AG20443 (cell line): ENCODE measurements around the gene PARP15.
"Not testable (repeated sequence)": the region's sequence is repeated elsewhere in the genome, so short reads cannot be mapped to it uniquely, and the experiment has no call there.

Source experiments
- DNase-seq: peaks from one replicate; pipeline ENCODE4 v3.0.0; 2012; ENCODE audit warnings: low spot score, mixed read lengths

The PARP15 gene

DNA sequence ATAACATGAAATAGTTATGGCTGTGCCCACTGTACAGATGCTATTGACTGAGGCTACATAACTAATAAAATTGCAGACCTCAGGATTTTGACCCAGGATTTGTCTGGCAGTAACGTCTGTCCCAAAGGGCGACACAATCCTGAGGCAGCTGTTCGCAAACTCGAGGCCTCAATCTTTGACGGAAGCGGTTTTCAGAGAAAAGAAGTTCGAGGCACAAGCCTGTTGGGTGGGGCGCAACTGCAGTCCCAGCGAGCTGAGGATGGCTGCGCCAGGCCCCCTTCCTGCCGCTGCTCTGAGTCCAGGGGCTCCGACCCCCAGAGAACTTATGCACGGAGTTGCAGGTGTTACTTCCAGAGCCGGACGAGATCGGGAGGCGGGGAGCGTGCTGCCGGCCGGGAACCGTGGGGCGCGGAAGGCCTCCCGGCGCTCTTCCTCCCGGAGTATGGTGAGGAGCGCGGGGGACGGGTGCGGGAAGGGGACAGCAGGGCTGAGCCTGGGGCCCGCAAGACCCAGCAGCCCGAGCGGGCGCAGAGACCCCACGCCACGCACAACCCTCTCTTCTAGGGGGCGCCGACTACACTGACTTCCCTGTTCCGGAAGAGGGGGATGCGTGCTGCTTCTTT lies at the start of gene PARP15:
Gene PARP15 (plus strand): TSS at position 242 of the 623 bp plus-strand sequence. CDS start 18 bp downstream, at position 260.
- peak; percentile 46 for DNase-seq

- no peak for DNase-seq
Observed at GRCh38 chr3:122530164-122530563, 47.3 kb upstream of the PARP15 start.

DNA sequence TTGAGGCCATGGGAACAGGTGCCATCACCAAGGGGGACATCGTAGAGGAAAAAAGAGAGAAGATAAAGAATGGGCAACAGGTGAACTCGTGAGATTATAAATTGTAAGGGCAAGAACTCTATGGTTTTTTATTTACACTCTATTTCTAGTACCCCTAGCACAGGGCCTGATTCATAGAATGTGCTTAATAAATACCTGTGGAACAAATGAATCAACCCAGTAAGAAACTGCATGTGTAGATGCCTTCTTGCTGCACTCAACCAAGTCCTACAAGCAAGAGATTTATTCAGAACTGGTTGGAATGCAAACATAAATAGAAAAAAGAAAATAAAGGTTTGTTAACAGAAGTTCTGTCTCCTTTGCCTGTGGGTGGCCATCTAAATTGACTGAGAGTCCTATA lies 44.0 kb upstream of the PARP15 start:
- DNase-seq, result no peak

- DNase-seq, result peak; percentile 83
Observed at GRCh38 chr3:122533931-122534334, 43.5 kb upstream of the PARP15 start.

DNA sequence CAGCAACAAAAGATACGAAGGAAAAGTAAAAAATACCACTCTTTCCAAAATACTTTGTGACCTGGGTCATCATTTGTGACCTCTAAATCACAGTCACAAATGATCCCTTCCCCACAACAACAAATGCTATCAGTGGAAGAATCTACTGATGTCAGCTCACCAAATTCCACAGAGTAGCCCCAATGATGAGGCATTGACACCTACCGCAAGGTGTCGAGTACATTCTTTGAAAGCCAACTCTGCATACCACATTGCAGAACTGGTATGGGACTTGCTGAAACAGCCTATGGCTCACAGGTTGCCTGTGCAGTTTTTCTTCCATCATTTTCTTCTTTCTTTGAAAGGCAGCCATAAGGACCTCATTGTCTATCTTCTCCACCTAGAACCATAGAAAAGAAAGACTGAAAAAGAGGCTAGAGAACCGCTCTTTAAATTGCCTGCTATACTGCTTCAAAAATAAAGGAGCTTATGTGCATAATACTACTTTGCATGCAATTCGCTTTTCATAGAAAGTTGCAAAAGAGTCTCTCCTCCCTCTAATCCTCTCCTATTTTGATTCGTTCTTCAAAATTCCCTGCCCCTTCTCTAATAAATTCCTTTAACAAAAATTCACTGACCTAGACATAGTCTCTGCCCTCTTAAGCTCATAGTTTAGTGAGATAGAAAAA lies 41.4 kb upstream of the PARP15 start:
- DNase-seq, result no peak

GRCh38 chr3:122536632-122537001 lies 40.8 kb upstream of the PARP15 start:
- no peak for DNase-seq

- DNase-seq, result no peak
Observed at GRCh38 chr3:122538956-122539490, 38.4 kb upstream of the PARP15 start.

DNA sequence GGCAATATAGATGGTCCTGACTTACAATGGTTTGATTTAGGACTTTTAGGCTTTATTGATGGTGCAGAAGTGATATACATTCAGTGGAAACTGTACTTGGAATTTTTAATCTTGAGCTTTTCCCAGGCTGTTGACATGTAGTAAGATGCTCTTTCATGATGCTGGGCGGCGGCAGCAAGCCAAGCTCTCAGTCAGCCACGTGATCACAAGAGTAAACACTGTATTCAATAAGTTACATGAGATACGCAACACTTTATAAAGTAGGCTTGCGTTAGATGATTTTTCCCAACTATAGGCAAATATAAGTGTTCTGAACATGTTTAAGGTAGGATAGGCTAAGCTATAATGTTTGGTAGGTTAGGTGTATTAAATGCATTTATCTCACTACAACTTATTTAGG lies 31.3 kb upstream of the PARP15 start:
- no peak for DNase-seq

DNA sequence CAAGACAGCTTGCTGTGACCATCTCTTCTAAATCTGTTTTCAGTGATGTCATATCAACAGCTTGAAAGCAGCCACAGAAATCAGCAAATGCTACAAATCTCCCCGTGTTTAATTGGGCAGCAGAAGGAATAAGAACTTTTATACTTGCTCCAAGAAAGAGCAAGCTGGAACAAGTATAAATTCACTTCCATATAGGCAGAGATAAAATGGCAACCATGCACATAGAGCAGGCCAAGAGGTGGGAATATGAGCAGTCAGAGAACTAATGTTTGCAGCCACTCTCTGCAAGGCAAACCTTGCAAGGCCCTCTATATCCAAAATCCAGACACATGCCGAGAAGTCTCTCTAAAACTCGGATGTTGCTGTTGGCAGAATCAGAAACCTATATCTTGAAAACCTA lies 29.4 kb upstream of the PARP15 start:
- no peak for DNase-seq

DNA sequence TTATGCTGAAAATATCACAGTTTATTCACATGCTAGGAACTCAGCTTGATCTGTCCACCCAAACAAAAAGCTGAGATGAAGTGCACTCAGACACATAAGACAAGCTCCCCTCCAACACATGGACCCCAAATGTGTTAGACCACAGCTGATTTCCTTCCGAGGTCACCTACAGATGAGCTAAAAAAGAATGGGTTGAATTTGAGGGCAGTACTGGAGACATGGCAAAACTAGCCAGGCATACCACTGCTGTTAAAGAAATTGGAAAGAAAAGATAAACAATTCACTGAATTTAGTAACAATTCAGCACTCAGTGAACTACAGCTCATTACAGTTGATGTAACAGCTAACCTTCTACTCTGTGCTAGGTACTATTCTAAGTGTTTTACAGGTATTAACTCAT lies 28.8 kb upstream of the PARP15 start:
- DNase-seq, result no peak

- no peak for DNase-seq
Observed at GRCh38 chr3:122553171-122553570, 24.3 kb upstream of the PARP15 start.

DNA sequence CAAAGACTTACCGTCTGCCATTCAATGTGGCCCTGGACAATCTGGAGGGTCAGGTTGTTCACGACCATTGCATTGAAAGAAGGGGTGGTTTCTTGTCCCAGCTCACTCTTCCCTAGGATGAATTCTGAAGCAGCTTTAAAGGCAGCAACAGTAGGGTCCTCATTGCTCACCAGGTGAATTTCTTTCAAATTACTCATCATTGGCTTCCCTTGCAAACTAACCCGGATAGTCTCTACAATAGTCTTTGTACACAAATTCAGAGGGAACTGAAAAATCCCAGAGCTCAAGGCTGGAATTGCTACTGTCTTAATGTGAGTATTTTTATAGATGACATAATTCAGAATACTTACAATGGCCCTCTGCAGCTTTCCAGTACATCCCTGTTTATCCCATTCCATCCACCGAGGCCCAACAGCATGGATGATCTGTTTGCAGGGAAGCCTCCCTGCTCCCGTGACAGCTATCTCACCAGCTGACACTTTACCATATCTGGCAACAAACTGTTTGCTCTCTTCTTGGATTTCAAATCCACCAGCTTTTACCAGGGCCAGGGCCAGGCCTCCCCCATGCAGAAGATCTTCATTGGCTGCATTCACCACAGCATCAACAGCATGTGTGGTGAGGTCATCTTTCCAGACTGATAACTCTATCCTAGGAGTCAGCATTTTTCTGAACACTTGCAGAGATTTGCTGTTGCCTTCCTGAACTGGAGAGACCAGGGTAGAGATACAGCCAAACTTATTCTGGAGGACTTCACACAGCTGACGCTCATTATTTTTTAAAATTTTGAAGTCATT lies 22.0 kb upstream of the PARP15 start:
- DNase-seq, result peak; percentile 41

DNA sequence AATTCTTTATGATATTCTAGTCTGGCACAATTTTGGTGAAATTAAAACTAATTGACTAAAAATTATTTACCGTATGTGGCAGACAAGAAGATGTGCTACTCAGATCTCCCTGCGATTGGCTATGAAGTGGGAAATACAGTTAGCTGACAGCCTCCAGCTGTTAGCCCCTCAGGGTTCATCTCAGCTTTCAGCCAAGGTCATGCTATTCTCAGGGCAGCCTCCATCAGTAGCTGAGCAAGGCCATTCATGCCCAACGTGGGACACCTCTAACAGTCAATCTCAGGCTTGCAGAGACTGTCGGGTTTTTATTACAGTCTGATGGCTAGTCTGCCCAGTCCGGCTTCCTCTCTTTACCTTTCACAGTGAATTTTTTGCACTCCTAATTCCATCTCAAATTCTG lies 20.1 kb upstream of the PARP15 start:
- DNase-seq, result no peak

GRCh38 chr3:122558605-122559004 lies 18.8 kb upstream of the PARP15 start:
- DNase-seq, result no peak

GRCh38 chr3:122559906-122560305 lies 17.5 kb upstream of the PARP15 start:
- no peak for DNase-seq

DNA sequence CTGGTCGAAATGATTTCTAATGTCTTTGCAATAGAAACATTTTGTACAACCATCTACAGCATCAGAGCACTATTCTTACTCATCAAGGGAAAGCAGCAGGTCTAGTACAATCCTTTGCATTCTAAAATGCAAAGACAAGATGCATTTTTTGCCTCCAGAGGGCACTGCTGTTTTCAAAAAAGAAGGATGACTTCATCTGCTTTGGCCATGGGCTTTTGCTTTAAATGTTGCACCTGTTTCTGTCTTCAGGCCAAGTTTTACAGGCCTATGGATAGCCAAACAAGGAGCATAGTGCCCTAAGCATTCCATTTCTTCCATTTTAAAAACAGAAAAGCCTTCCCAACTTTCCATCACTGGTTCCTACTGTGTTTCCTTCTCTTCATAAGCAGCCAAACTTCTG lies 16.8 kb upstream of the PARP15 start:
- DNase-seq, result peak; percentile 62

GRCh38 chr3:122562923-122563716 lies 14.3 kb upstream of the PARP15 start:
- no peak for DNase-seq

DNA sequence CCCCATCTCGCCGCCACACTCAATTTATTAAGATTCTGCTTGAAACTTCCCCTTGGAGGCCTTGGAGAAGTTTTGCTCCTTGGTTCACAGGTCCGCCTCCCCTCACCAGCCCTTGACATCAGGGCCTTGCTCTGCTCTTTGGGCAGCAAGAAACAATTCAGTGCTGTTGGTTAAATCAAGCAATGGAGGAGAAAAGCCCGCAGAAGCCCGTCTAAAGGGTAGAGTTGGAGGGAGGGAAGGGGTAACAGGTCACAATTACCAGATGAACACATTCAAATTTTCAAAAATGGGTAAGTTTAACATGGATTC lies 13.8 kb upstream of the PARP15 start:
- peak; percentile 28 for DNase-seq

DNA sequence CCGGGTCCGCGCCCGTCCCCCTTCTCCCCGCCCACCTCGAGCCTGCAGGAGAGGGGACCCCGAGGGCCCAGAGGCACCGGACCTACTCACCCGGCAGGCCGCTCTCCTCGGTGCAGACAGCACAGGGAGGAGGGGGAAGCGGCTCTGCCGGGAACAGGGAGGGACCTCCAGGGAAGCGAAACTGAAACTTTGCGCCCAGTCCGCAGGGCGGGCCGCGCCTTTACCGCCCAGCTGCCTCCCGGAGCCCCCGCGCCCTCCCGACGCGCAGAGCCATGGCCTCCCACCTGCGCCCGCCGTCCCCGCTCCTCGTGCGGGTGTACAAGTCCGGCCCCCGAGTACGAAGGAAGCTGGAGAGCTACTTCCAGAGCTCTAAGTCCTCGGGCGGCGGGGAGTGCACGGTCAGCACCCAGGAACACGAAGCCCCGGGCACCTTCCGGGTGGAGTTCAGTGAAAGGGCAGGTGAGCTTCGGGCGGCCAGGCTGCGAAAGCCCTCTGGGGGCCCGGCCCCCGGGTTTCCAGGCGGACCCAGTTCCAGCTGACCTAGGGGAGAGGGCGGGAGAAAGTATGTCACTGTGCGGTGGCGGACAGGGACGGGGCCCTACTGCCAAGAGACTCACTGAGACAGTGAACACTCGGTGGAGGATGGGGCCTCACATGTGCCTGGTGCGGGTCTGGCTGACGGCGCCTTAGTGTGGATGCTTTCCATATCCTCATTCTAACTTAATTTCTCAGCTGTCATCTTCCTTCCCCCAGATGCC lies 13.1 kb upstream of the PARP15 start, which contains the start of the genes DTX3L and PARP9:
Gene DTX3L (plus strand): TSS at position 184 of the 758 bp plus-strand sequence. CDS start 89 bp downstream, at position 273.
Gene PARP9 (minus strand): TSS at position 146 of the 758 bp plus-strand sequence. CDS start 4,680 bp downstream, outside the sequence.
- peak; percentile 96 for DNase-seq

- not testable (repeated sequence) for DNase-seq
Observed at GRCh38 chr3:122568131-122568530, 9.3 kb upstream of the PARP15 start.

GRCh38 chr3:122568755-122569154 lies 8.7 kb upstream of the PARP15 start:
- no peak for DNase-seq
